ENCODE data around the gene NCKAP5. TPM values are rescaled to one million over a fixed set of nuclear protein-coding genes. Genes with fewer than 3 reads are reported as not detected.

Gene NCKAP5
- total and polyA plus RNA-seq, 2 donors (not counting 1 experiment from before 2014, with no cell fraction given): not detected

DNA sequence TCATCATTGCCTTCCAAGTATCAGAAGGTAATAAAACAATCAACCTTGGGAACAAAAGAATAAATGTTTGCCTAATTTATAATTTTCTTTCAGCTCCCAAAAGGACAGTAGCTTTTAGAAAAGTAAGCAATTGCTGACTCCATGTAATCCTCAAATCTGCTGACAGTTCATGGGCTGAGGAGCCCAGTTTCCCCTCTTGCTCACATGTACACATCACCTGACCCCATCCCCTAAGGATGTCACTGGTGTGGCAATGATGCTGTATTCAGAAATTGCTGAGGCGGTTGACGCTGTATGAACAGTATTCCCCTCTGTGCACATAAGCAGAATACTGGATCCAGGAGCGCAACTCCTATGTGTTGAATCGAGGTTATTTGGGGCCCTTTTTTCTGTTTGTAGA is 842.1 kb downstream of the NCKAP5 start:
- no peaks in the 10 kb centered on the region for H3K9me3 Mint-ChIP-seq (ENCODE audit: insufficient read depth)
- no peak overlapping the region for H3K4me3 Mint-ChIP-seq
- H3K27me3 Mint-ChIP-seq: no peaks in the 10 kb centered on the region
- intact Hi-C loops (cut with micrococcal nuclease): no loop called here
- Histone ChIP-seq H3K9ac (ENCODE audit: low read length) (no peak overlapping the region), H3K36me3 (replicated peaks in 1 of 2; ENCODE audit: control extremely low read depth in 1 of 2, control insufficient read depth in 1 of 2, extremely low read depth in 1 of 2, insufficient read depth in 2 of 2, low read length in 1 of 2) (no peaks in the 10 kb centered on the region), H2AFZ (ENCODE audit: insufficient read depth, low read depth, low read length, poor library complexity, severe bottlenecking) (no peak overlapping the region), H3K4me3 (ENCODE audit: control extremely low read depth in 1 of 5, extremely low read depth in 1 of 5, insufficient read depth in 1 of 5, low read depth in 2 of 5, low read length in 4 of 5) (no peak overlapping the region), H4K20me1 (ENCODE audit: control insufficient read depth, insufficient read depth, low read length, poor library complexity, severe bottlenecking) (no peaks in the 10 kb centered on the region), H3K27ac (ENCODE audit: low read length in 2 of 2) (no peak overlapping the region), H3K4me2 (replicated peaks; ENCODE audit: low read depth, low read length, poor library complexity, severe bottlenecking) (no peak overlapping the region), H3K79me2 (ENCODE audit: control insufficient read depth, insufficient read depth, low read length) (no peaks in the 10 kb centered on the region), H3K27me3 (replicated peaks in 1 of 4; ENCODE audit: control extremely low read depth in 1 of 4, control insufficient read depth in 3 of 4, insufficient read depth in 4 of 4, low read length in 3 of 4) (no peaks in the 10 kb centered on the region), H3K9me3 (ENCODE audit: control extremely low read depth in 1 of 3, control insufficient read depth in 2 of 3, insufficient read depth in 1 of 3, low read length in 2 of 3) (peaks cover 0 to 2% (median 0%) of the 10 kb centered on the region in 3 donors), H3K4me1 (ENCODE audit: control insufficient read depth in 2 of 2, insufficient read depth in 2 of 2, low read length in 2 of 2) (no peaks in the 10 kb centered on the region)
- H3K4me1 Mint-ChIP-seq: no peaks in the 10 kb centered on the region
- WGBS (ENCODE audit: insufficient coverage): 100% methylated on average over 3 of the region's 4 CpGs
- DNase-seq: no peak
- TF ChIP-seq EZH2 (IDR thresholded peaks at IDR 0.05; ENCODE audit: borderline replicate concordance, insufficient read depth, low read depth, low read length, poor library complexity, severe bottlenecking) (no peak), CTCF (IDR thresholded peaks at IDR 0.05) (no peak)
- POLR2A ChIA-PET: no interaction called here
- CTCF ChIA-PET: no interaction called here
- H3K27ac Mint-ChIP-seq: no peak overlapping the region
- ATAC-seq (ENCODE audit: low read depth): no peak

DNA sequence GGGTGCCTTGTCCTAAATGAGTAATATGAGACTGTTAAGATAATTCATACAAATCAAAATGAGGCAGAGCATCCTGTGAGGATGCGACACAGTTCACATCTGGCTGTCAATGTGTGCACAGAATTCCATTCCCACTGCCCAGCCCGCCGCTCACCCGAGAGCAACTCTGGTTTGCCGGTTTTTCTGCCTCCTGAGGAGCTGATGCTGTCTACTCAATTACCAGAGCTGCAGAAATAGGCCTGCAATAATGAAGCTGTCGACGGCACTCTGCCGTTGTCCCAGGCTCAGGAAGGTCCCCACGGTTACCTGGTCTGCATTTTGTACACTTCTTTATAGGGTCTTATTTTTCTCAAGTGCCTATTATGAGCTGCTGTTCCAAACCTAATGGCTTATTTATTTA is 842.5 kb downstream of the NCKAP5 start:
- DNase-seq: no peak
- TF ChIP-seq EZH2 (IDR thresholded peaks at IDR 0.05; ENCODE audit: borderline replicate concordance, insufficient read depth, low read depth, low read length, poor library complexity, severe bottlenecking) (no peak), CTCF (IDR thresholded peaks at IDR 0.05) (no peak)
- Mint-ChIP-seq H3K27ac (no peak overlapping the region), H3K27me3 (no peaks in the 10 kb centered on the region), H3K4me1 (no peaks in the 10 kb centered on the region), H3K9me3 (ENCODE audit: insufficient read depth) (no peaks in the 10 kb centered on the region), H3K4me3 (no peak overlapping the region)
- Histone ChIP-seq H3K27me3 (replicated peaks in 1 of 4; ENCODE audit: control extremely low read depth in 1 of 4, control insufficient read depth in 3 of 4, insufficient read depth in 4 of 4, low read length in 3 of 4) (no peaks in the 10 kb centered on the region), H3K79me2 (ENCODE audit: control insufficient read depth, insufficient read depth, low read length) (no peaks in the 10 kb centered on the region), H3K4me2 (replicated peaks; ENCODE audit: low read depth, low read length, poor library complexity, severe bottlenecking) (no peak overlapping the region), H3K4me3 (ENCODE audit: control extremely low read depth in 1 of 5, extremely low read depth in 1 of 5, insufficient read depth in 1 of 5, low read depth in 2 of 5, low read length in 4 of 5) (no peak overlapping the region), H3K36me3 (replicated peaks in 1 of 2; ENCODE audit: control extremely low read depth in 1 of 2, control insufficient read depth in 1 of 2, extremely low read depth in 1 of 2, insufficient read depth in 2 of 2, low read length in 1 of 2) (no peaks in the 10 kb centered on the region), H3K9ac (ENCODE audit: low read length) (no peak overlapping the region), H4K20me1 (ENCODE audit: control insufficient read depth, insufficient read depth, low read length, poor library complexity, severe bottlenecking) (no peaks in the 10 kb centered on the region), H3K9me3 (ENCODE audit: control extremely low read depth in 1 of 3, control insufficient read depth in 2 of 3, insufficient read depth in 1 of 3, low read length in 2 of 3) (peaks cover 0 to 2% (median 0%) of the 10 kb centered on the region in 3 donors), H3K27ac (ENCODE audit: low read length in 2 of 2) (no peak overlapping the region), H3K4me1 (ENCODE audit: control insufficient read depth in 2 of 2, insufficient read depth in 2 of 2, low read length in 2 of 2) (no peaks in the 10 kb centered on the region), H2AFZ (ENCODE audit: insufficient read depth, low read depth, low read length, poor library complexity, severe bottlenecking) (no peak overlapping the region)
- intact Hi-C loops (cut with micrococcal nuclease): no loop called here
- 94% methylated on average over 8 of the region's 9 CpGs for WGBS (ENCODE audit: insufficient coverage)
- CTCF ChIA-PET: no interaction called here
- POLR2A ChIA-PET: no interaction called here
- no peak for ATAC-seq (ENCODE audit: low read depth)
